Esophagus muscularis mucosa (tissue), 4 donors: ENCODE results near the gene HMGN4.

Experiments
- CTCF ChIP-seq, 3 experiments: fragments of 200-600 bp in 2 of 3; fragments of 450-650 bp in 1 of 3; sonication (generic) in 2 of 3; IDR thresholded peaks; one replicate each; pipeline ENCODE4 v1.5.1; 2017 to 2019; ENCODE audit warnings: antibody characterized with exemption in 3 of 3, mild to moderate bottlenecking in 2 of 3, moderate library complexity in 1 of 3
- EP300 ChIP-seq: sonication (generic); formaldehyde crosslinking; IDR thresholded peaks from one replicate; pipeline ENCODE4 v1.6.1; 2017; ENCODE audit warnings: antibody characterized with exemption
- POLR2A ChIP-seq: fragments of 450-650 bp; IDR thresholded peaks from one replicate; pipeline ENCODE4 v1.6.1; 2017; ENCODE audit warnings: antibody characterized with exemption, moderate library complexity, mild to moderate bottlenecking, low read depth
- POLR2AphosphoS5 ChIP-seq, 2 donors: sonication (generic); formaldehyde crosslinking; IDR thresholded peaks; one replicate each; pipeline ENCODE4 v1.6.1; 2017; ENCODE audit warnings: antibody characterized with exemption in 2 of 2

- TF ChIP-seq CTCF (IDR thresholded peaks at IDR 0.05): no peak
- no peak for TF ChIP-seq EP300
- TF ChIP-seq POLR2AphosphoS5 (IDR thresholded peaks at IDR 0.05): no peak
- no peak for TF ChIP-seq POLR2A
These were observed 55.3 kb downstream of the HMGN4 start for GRCh38 chr6:26593278-26594130.
